ENCODE data around the gene SMURF1.
"Not testable (repeated sequence)": the region's sequence is repeated elsewhere in the genome, so short reads cannot be mapped to it uniquely, and the experiment has no call there.

SMURF1 gene

GRCh38 chr7:99165816-99166215 is 21.9 kb upstream of the SMURF1 start:
- no peak overlapping the region for H3K27ac Mint-ChIP-seq
- ATAC-seq (replicated peaks) (no peak), DNase-seq (no peak)
- peaks cover 0 to 1% of the 10 kb centered on the region in 2 donors for H3K36me3 Mint-ChIP-seq
- H3K27me3 Mint-ChIP-seq, result peaks cover 17 to 23% of the 10 kb centered on the region in 2 donors
- no peak overlapping the region for H3K4me3 Mint-ChIP-seq
- peaks cover 0 to 1% of the 10 kb centered on the region in 2 donors for H3K9me3 Mint-ChIP-seq
- peaks cover 2 to 6% of the 10 kb centered on the region in 2 donors for H3K4me1 Mint-ChIP-seq

DNA sequence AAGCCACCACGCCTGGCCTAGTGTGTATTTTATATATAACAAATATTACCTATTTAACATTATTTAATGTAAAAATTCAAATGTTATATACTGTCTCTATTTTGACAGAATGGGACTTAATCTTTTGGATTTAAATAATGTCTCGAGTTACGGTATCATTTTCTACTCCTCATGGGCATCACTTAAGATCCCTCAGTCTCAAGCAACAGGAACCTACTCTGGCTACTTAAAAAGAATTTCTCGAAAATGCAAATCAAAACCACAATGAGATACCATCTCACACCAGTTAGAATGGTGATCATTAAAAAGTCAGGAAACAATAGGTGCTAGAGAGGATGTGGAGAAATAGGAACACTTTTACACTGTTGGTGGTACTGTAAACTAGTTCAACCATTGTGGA is 19.8 kb upstream of the SMURF1 start:
- not testable (repeated sequence) for H3K4me3 Mint-ChIP-seq; H3K27ac Mint-ChIP-seq; DNase-seq; ATAC-seq (replicated peaks); H3K9me3 Mint-ChIP-seq; H3K36me3 Mint-ChIP-seq; H3K4me1 Mint-ChIP-seq
- peaks cover 16 to 21% of the 10 kb centered on the region in 2 donors for H3K27me3 Mint-ChIP-seq

GRCh38 chr7:99156649-99157048 is 12.7 kb upstream of the SMURF1 start:
- peaks cover 4 to 11% of the 10 kb centered on the region in 2 donors for H3K4me1 Mint-ChIP-seq
- H3K36me3 Mint-ChIP-seq, result peaks cover 0 to 3% of the 10 kb centered on the region in 2 donors
- H3K27ac Mint-ChIP-seq, result no peak overlapping the region
- DNase-seq, result no peak
- H3K9me3 Mint-ChIP-seq, result no peaks in the 10 kb centered on the region
- peaks cover 9 to 16% of the 10 kb centered on the region in 2 donors for H3K27me3 Mint-ChIP-seq
- ATAC-seq (replicated peaks), result no peak
- no peak overlapping the region for H3K4me3 Mint-ChIP-seq

- peak; percentile 19 to 23 for ATAC-seq (replicated peaks)
- no peak for DNase-seq
- Mint-ChIP-seq H3K27ac (no peak overlapping the region), H3K4me3 (no peak overlapping the region), H3K9me3 (no peaks in the 10 kb centered on the region), H3K36me3 (peaks cover 0 to 3% of the 10 kb centered on the region in 2 donors), H3K4me1 (peaks cover 4 to 11% of the 10 kb centered on the region in 2 donors), H3K27me3 (peaks cover 0 to 11% of the 10 kb centered on the region in 2 donors)
Observed at GRCh38 chr7:99155211-99155610, 11.3 kb upstream of the SMURF1 start.

DNA sequence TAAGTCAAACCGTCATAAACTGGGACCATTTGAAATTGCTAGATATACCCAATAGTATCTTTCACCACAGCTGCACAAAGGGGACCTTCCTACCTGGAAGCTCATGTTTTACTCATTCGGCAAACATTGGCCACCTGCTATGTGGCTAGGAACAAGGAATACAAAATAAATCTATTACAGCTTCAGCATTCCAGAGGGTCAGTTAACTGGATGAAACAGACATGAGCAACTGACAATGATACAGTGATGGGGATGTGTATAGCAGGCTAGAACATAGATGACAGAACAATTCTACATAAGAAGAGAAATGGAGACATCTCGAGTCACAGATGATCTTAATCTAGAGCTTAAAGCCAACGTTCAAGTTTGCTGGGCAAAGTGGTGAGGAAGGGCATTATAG is 3.1 kb upstream of the SMURF1 start:
- ATAC-seq (replicated peaks) (no peak), DNase-seq (no peak)
- Mint-ChIP-seq H3K4me1 (peaks cover 11 to 19% of the 10 kb centered on the region in 2 donors), H3K36me3 (peaks cover 6 to 12% of the 10 kb centered on the region in 2 donors), H3K4me3 (no peak overlapping the region), H3K27me3 (peaks cover 1 to 8% of the 10 kb centered on the region in 2 donors), H3K9me3 (peaks cover 4 to 5% of the 10 kb centered on the region in 2 donors), H3K27ac (no peak overlapping the region)

DNA sequence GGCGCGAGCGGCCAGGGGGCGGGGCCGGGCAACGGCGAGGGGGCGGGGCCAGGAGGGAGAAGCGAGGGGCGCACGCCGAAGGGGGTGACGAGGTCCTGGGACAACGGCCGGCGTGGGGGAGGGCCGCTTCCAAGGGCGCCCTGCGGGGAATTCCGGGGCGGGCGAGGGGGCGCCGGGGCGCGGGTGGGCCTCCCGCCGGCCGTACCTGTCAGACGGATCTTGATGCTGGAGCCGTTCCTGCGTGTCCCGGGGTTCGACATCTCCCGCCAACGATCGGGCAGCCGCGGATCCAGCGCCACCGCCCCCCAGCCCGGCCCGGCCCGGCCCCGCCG is 421 bp downstream of the SMURF1 start:
- H3K36me3 Mint-ChIP-seq, result peaks cover 14 to 22% of the 10 kb centered on the region in 2 donors
- DNase-seq (no peak), ATAC-seq (replicated peaks) (peak; percentile 59 to 66)
- peaks cover 25 to 46% of the 10 kb centered on the region in 2 donors for H3K4me1 Mint-ChIP-seq
- peaks cover 8% of the 10 kb centered on the region in 2 donors for H3K9me3 Mint-ChIP-seq
- H3K4me3 Mint-ChIP-seq, result peak overlapping the region; percentile 85 to 90
- peaks cover 0 to 4% of the 10 kb centered on the region in 2 donors for H3K27me3 Mint-ChIP-seq
- H3K27ac Mint-ChIP-seq, result peak overlapping the region; percentile 86

DNA sequence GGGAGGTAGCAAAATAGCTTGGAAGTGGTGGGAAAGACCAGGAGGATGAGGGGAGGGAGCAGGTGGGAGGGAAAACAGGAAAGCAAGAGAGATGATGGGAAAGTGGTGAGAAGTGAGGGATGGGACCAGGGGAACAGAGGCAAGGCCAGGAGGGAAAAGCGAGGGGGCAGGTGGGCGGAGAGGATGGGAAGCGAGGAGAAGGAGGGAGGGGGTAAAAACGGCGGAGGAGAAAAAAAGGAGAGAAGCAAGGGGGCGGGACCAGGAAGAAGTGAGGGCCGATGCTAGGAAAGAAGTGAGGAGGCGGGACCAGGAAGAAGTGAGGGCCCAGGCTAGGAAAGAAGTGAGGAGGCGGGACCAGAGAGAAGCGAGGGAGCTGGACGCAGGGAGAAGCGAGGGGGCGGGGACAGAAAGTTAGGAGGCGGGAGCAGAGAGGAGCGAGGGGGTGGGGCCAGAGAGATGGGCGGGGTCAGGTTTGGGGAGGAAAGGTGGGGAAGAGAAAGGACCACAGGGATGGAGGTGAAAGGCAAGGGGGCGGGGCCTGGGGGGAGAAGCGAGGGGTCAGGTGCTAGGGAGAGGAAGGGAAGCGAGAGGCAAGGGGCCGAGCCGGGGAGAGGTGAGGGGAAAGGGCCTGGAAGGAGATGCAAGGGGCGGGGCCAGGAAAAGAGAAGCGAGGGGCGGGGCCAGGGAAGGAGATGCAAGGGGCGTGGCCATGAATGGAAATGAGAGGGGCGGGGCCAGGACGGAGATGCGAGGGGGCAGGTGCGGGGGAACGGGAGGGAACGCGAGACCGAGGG is 984 bp downstream of the SMURF1 start:
- Mint-ChIP-seq H3K27me3 (peaks cover 0 to 4% of the 10 kb centered on the region in 2 donors), H3K36me3 (peaks cover 14 to 22% of the 10 kb centered on the region in 2 donors), H3K27ac (peak overlapping the region; percentile 86), H3K9me3 (peaks cover 8% of the 10 kb centered on the region in 2 donors), H3K4me3 (peak overlapping the region; percentile 85 to 90), H3K4me1 (peaks cover 25 to 46% of the 10 kb centered on the region in 2 donors)
- DNase-seq (peak; percentile 68), ATAC-seq (replicated peaks) (peak in 1 of 2 donors; percentile 15)

DNA sequence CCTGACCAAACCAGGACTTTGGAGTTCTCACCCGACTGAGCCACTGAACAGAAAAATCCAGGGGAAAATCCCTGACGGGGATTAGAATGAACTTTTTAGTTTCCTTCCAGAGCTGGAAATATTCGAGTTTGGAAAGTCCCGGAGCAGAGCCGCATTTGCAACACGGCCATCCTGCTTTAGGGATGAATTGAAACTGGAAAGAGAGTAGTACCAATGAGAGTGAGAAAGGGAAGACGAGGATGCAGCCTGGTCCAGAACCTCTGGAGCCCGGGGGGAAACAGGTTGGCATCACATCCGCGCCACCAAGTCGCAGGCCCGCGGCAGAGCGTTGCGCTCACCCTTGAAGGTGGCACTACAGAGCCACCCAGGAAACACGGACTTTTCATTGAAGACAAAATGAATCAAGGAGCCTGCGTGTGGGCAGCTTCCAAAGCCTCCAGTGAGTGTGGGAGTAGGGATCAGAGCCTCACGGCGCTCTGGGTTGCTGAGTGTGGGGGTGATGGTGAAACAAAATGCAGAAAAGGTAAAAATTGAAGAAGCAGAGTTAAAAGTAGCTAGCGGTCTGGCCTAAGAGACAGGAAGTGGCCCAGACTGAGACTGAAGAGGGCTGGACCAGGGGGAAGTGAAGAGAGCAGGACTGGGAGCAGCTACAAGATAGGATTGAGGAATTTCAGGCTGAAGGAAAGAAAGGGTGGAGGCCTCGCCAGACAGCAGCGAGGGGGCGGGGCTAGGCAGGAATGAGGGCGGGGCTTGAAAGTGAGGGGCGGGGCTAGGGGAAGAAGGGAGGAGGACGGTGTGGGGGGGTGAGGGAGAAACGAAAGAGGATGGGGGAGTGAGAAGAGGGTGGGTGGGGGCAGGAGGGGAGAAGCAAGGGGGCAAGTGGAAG is 1.8 kb downstream of the SMURF1 start:
- DNase-seq (peak; percentile 3), ATAC-seq (replicated peaks) (no peak)
- H3K4me1 Mint-ChIP-seq, result peaks cover 28 to 51% of the 10 kb centered on the region in 2 donors
- peaks cover 14 to 22% of the 10 kb centered on the region in 2 donors for H3K36me3 Mint-ChIP-seq
- peaks cover 8% of the 10 kb centered on the region in 2 donors for H3K9me3 Mint-ChIP-seq
- H3K27me3 Mint-ChIP-seq, result peaks cover 0 to 2% of the 10 kb centered on the region in 2 donors
- peak overlapping the region; percentile 86 to 90 for H3K4me3 Mint-ChIP-seq
- H3K27ac Mint-ChIP-seq, result peak overlapping the region; percentile 89

DNA sequence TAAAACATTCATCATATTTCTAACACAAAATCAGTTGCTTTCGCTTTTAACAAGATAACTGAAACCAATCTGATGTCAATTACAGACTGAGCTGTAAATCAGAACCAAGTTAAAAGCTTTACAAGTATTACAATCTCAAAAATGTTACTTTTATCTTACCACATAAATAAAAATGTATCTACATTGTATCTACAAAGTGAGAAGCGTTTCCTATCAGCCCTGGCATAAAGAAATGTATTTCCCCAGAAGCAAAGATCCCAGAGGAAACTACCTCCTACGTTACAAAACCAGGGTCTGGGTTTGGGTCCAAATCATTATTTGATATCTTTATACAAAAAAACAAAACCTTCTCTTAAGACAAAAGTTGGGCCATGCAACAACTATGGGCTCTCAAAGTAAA is 2.6 kb downstream of the SMURF1 start:
- H3K4me1 Mint-ChIP-seq, result peaks cover 30 to 54% of the 10 kb centered on the region in 2 donors
- H3K4me3 Mint-ChIP-seq, result no peak overlapping the region
- ATAC-seq (replicated peaks), result no peak
- DNase-seq, result no peak
- no peaks in the 10 kb centered on the region for H3K27me3 Mint-ChIP-seq
- H3K27ac Mint-ChIP-seq, result peak overlapping the region; percentile 14
- H3K9me3 Mint-ChIP-seq, result peaks cover 8% of the 10 kb centered on the region in 2 donors
- peaks cover 14 to 22% of the 10 kb centered on the region in 2 donors for H3K36me3 Mint-ChIP-seq

GRCh38 chr7:99140813-99141212 is 3.1 kb downstream of the SMURF1 start:
- Mint-ChIP-seq H3K27ac (peak overlapping the region; percentile 14), H3K36me3 (peaks cover 14 to 22% of the 10 kb centered on the region in 2 donors), H3K27me3 (no peaks in the 10 kb centered on the region), H3K4me1 (peaks cover 32 to 59% of the 10 kb centered on the region in 2 donors), H3K9me3 (peaks cover 8% of the 10 kb centered on the region in 2 donors), H3K4me3 (no peak overlapping the region)
- no peak for DNase-seq
- no peak for ATAC-seq (replicated peaks)

- Mint-ChIP-seq H3K27ac (peak overlapping the region; percentile 20), H3K4me3 (no peak overlapping the region), H3K27me3 (no peaks in the 10 kb centered on the region), H3K4me1 (peaks cover 32 to 62% of the 10 kb centered on the region in 2 donors), H3K36me3 (peaks cover 14 to 22% of the 10 kb centered on the region in 2 donors), H3K9me3 (peaks cover 8% of the 10 kb centered on the region in 2 donors)
- ATAC-seq (replicated peaks) (no peak), DNase-seq (no peak)
Observed at GRCh38 chr7:99139036-99139435, 4.9 kb downstream of the SMURF1 start.

DNA sequence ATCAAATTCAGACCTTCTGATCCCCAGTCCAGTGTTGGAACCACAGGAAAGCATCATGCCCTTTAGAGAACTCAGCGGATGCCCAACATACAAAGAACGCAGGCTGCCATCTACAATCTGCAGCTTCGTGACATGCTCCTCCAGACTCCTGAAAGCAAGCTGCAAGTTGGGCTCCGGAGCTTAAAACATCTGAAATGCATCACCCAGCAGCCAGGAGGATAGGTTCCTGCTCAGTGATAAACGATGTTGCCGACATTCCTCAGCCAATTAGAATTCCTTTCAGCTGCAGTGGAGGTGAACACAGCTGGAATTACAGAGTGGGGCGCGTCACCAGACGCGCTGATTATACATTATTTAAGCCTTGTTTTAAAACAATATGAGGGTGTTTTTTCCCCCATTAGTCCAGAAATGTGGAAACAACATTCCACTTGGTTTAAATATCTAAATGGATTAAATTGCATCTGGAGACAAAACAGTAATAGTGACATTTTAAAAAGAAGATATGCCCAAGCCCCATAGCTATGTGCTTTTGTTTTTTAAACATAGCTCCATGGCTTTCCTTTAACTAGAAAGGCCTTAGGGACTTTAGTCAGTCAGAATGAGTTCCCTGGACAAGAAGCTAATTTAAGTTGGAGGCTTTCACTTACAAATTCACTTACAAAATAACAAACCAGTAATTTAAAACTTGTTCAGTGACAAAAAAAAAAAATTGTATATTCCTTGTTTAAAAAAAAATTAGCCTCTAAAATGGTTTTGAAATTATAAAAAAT is 6.3 kb downstream of the SMURF1 start:
- no peak for DNase-seq
- peaks cover 11 to 20% of the 10 kb centered on the region in 2 donors for H3K36me3 Mint-ChIP-seq
- no peak overlapping the region for H3K27ac Mint-ChIP-seq
- H3K4me3 Mint-ChIP-seq, result no peak overlapping the region
- H3K4me1 Mint-ChIP-seq, result peaks cover 37 to 71% of the 10 kb centered on the region in 2 donors
- H3K9me3 Mint-ChIP-seq, result peaks cover 8% of the 10 kb centered on the region in 2 donors
- ATAC-seq (replicated peaks), result no peak
- no peaks in the 10 kb centered on the region for H3K27me3 Mint-ChIP-seq

DNA sequence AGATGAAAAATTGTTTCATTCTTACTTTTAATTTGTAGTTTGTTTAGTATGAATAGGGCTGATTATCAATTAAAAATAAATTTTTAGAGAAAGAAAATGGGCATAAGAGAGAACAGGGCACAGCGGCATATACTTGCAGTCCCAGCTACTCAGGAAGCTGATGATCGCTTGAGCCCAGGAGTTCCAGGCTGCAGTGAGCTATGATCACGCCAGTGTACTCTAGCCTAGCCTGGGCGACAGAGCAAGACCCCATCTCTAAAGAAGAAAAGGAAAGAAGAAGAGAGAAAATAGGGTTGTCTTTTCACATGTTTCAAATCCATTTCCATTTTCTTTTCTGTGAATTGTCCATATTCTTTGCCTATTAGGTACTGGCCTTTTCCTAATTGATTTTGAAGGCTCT is 8.0 kb downstream of the SMURF1 start:
- no peaks in the 10 kb centered on the region for H3K27me3 Mint-ChIP-seq
- H3K9me3 Mint-ChIP-seq, result peaks cover 0 to 1% of the 10 kb centered on the region in 2 donors
- H3K4me3 Mint-ChIP-seq, result no peak overlapping the region
- H3K36me3 Mint-ChIP-seq, result peaks cover 4 to 8% of the 10 kb centered on the region in 2 donors
- no peak for ATAC-seq (replicated peaks)
- DNase-seq, result no peak
- H3K4me1 Mint-ChIP-seq, result peaks cover 38 to 72% of the 10 kb centered on the region in 2 donors
- H3K27ac Mint-ChIP-seq, result no peak overlapping the region

Measured in stimulated activated naive B cell treated with anti-CD40 and anti-IgM and Interleukin-4, amounts not matched to agents 10 μg/mL and 1 μg/mL and 100 μg/mL, for 72 hours (primary cell).